GOT3 (cell line): Measurements from ENCODE around the gene BRD3.

Experiments
- DNase-seq: peaks from one replicate; lab custom pipeline; 2025; ENCODE audit warnings: mixed read lengths; lab: John Stamatoyannopoulos, UW

BRD3 gene

DNA sequence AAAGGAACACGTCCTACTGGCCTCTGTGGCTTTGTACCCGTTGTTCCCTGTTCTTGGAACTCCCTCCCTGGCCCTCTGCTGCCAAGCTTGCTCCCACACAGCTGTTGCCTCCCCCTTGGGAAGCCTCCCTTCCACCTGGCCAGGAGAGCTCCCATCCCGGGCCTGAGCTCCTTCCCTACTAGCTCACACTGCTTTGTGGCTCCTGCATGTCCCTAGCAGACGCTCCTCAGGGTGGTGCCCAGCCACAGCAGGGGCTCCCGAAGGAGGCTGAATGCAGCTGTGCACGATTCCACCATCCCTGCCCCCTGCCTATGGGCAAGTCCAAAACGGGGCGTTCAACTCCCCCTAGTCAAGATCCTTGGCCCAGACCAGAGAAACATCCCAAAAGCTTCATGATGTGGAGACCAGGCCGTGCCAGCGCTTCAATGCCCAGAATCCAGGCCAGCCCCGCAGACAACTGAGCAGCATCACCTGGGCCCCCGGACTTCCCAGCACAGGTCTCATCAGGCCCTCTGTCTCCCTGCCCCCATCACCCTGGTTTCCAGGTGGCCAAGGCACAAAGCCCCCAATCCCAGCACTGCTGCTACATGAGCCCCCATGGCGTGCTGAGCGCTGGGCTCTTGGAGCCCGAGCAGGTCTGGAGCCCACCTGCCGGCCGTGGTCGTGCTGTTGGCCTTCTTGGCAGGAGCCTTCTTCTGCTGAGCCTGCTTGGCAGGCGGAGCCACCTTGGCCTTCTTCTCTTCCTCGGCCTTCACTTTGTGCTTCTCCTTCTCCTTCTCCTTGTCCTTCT, 28.2 kb downstream of the BRD3 start:
- no peak for DNase-seq

DNA sequence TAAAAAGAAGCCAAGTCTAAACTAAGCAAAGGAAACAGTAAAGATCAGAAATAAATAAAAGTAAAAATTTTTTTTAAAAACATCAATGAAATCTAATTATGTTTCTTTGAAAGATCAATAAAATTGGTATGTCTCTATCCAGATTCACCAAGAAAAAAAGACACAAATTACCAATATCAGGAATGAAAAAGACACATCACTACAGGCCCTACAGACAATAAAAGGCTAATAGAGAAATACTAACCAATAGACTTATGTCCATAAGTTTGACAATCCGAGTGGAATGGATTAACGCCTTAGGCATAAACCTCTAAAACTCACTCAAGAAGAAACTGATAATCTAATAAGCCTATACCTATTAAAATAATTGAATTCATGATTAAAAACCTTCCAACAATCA, 30.2 kb downstream of the BRD3 start:
- no peak for DNase-seq

DNA sequence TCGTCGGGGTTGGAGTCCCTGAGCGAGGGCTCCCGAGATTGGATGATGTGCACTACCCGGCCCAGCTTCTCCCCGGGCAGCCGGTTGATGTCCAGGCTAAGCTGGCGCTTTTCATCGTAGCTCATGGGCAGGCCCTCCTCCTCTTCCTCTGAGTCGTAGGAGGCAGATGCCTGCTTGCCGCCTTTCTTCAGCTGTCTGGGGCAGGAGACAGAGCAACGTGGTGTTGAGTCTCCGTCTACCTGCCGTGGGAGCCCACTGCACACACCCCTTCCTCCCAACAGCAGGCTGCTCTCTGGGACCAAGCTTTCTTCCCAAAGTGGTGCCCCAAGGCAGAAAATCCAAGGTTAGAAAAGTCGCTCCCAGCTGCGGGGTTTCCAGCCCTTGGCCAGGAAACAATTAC, 31.7 kb downstream of the BRD3 start:
- DNase-seq: no peak

DNA sequence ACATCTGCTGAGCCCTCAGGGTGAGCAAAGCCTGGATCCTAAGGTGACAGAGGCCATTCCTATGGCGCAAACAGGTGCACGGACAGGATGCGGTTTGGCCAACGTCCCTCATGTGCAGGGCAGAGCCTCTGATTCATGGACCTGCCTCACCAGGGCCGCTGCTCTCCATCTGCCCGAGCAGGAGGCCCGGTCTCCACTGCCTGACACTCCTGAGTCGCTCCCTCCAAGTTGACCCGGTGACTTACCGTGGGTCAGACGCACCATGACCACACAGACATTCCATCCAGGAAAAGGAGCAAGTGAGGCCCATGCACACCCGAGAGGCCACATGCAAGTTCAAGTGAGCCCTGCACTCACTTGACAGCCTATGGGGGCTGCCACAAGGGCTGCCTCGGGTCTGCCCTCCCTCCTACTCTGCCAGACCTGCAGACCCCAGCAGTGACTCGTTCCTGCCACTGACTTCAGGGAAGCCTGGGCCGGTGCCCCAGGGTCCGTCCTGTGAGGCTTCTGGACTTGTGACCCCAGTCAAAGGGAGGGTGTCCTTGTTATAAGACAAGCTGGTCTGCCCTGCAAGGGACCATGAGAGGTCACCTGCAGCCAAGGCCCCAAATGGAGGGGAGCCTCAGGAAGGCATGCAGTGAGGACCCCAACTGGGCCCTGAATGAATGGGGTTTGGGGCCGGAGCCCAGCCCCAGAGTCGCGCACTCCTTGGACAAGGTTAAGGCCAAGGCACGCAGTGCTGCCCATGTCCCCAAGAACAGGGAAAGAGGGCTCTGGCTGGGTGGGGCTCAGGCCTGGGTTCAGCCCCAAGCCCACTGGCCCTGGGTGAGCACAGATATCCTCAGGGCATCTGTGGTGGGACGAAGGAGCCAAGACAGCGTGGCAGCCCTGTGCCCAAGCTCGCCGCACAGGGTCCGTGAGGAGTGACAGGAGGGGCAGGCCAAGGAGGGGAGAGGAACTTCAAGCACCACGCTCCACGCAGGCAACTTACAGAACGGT, 32.5 kb downstream of the BRD3 start:
- DNase-seq: no peak

DNA sequence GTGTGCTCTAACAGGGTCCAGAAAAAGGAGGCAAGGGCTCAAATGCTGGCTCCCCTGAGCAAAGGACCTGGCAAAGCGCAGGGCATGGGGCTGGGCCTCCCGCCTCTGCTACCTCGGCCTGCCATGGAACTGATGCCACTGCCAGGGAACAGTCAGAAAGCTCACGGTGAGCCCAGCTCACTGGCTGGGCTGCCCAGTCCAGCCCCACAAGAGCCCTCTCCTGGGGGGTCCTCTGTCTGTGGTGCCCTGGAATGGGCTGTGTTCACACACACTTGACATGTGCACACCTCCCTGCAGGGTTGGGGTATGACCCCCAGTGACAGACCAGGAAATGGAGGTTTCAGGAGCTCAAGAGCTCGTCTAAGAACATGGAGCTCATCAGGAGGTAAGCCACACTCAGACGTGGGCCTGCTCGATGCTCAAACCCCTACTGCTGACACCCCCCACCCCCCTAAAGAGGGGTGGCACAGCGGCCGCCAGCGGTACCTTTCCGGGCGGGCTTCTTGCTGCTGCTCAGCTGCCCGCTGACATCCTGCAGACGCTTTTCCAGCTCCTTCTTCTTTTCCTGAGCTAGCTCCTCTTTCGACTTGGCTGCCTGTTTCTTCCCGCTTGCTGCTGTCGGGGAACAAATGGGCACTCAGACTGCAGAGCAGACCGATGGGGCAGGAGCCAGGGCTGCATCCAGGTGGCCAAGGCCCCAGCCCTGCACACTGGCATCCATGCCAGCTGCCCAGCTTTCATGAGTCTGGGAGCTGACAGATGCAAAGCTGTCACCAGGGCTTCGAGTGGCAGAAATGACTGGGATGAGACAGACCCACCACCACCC, 33.4 kb downstream of the BRD3 start:
- no peak for DNase-seq

DNA sequence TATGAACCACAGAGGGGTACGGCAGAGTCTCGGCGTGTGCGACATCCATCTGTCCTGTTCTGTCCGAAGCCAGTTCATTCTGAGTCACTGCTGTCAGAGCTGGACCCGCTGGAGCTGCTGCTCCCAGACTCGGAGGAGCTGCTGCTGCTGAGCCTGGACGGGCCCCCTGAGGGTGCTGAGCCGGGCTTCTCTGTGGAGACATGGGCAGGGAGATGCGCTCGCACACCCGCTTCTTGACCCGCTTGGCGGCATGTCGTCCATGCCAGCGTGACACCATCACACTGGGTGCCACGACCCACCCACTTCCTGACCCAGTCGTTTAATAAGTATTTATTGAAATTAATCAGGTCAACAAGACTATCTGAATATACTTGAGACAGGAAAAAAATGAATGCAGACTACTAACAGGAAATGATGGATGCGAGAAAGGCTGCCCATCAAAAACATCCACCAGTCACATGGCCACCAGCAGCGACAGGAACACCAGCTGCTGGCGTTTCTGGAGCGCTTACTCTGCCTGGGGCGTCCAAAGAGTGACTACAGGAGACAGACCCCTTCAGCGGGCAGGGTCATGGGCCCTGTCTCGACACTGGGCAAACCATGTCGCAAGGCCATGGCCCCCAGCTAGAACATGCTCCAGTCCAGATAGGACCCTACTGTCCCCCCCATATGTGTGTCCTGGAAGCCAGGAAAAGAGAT, 34.2 kb downstream of the BRD3 start:
- DNase-seq: no peak

DNA sequence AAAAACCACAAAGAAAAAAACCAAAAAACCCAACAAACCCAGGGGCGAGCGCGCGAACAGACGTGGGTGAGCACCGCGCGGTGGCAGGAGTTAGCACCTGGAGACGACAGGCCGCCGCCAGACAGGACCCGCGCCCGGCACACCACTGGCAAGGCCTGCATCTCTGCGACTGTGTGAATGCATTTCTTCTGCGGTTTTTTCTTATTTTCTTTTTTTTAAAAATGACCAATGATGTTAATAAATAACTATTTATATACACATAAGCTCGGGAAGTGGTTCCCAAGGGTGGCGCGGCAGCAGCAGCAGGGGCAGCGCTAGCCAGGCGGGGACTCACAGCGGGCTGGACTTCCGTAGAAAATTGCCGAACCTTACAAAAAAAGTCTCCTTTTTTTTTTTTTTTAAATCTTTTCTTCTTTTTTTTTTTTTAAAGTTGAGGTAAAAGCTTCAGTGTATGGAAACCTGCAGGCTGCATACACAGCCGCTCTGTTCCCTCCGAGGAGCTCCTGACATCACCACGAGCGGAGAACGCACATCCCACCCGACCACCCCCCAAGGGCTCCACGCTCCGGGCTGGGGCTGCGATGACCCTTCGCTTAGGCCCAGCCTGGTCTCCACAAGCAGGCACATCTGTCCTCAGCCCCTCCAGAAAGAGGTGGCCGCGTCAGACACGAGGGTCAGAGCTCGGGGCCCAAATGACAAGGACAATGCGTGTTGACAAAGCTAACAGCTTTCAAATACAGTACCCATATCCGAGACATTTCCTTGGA, 35.2 kb downstream of the BRD3 start:
- DNase-seq: no peak

DNA sequence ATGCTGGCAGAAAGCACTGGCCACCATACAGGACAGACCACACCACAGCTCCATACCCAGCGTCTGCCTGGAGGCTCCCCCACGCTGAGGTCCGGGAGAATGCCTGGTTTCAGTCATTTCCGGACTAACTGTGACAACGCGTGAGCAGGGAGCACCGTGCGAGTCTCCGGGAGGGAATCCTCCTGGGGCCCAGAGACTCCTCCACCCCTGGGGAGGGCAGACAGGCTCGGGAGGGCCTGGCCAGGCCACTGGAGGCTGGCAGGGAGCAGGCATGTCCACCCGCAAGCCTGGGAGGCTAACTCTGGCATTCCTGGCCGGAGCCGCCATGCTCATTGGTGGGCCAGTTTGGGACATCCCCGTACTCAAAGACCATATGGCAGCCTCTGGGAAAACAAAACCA, 36.0 kb downstream of the BRD3 start:
- DNase-seq: no peak

DNA sequence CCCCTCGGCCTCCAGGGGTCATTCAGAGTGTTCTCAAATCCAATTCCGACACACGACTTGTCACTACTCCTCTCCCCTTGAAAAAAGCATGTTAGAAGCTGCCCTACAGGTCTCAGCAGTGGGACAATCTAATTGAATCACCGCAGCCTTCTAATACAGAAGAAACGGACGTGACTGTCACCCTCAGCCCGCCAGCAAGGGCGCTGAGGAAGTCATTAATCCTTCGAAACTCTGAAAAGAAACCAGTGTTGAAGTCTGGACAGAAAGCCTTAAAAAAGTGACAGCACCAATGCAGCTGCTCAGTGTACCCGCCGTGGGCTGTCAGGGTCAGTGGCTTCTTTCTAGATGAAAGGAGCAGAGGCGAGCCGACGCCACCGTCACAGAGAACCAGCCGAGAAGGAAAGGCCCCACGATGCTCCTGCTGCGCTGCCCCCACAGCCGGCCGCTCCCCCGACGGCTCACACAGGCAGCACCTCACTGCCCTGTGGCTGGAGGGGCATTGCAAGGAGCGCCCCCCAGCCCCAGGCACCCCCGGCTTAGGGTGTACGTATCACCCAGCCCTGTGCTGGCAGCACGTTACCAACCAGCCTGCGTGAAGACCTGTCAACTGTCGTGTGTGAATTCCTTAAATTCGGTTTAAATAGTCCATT, 36.9 kb downstream of the BRD3 start:
- DNase-seq: no peak

DNA sequence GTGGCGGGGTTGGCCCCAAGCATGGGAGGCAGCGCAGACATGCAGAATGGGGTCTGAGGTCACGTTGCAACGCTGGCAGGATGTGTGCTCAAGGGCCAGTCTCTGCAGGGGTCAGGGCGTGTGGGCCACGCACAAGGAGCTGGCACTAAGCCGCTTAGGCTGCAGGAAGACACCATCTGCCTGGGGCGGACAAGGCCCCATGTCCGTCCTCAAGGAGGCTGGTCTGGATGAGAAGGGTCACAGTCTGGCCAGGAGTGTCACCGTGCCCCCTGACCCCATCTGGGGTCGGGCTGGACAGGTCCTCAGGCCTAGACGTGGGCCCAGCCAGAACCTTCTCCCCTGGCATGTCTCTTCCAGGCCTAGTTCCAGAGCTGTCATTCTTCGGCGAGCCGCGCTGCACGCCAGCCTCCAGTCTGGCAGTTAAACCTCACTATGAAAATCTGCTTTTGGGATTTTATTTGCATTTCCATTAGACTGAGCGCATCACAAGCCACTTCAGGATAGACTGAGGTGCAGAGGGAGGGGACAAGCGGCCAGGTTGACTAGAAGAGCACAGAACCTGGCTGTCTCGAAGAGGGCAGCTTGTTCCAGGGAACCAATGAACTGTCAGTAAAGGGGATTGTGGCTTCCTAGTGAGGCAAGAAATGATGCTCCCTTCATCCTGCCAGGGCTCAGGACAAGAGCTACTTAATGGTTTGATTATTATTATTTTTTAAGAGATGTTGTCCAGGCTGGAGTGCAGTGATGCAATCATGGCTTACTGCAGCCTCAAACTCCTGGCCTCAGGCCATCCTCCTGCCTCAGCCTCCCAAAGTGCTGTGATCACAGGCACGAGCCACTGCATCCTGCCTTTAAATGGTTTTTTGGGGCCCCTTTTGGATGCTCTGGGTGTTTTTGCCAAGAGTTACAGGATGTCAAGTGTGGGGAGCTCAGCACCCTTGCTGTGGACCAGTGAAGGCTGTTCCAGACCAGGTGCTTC, 38.3 kb downstream of the BRD3 start:
- DNase-seq: no peak

DNA sequence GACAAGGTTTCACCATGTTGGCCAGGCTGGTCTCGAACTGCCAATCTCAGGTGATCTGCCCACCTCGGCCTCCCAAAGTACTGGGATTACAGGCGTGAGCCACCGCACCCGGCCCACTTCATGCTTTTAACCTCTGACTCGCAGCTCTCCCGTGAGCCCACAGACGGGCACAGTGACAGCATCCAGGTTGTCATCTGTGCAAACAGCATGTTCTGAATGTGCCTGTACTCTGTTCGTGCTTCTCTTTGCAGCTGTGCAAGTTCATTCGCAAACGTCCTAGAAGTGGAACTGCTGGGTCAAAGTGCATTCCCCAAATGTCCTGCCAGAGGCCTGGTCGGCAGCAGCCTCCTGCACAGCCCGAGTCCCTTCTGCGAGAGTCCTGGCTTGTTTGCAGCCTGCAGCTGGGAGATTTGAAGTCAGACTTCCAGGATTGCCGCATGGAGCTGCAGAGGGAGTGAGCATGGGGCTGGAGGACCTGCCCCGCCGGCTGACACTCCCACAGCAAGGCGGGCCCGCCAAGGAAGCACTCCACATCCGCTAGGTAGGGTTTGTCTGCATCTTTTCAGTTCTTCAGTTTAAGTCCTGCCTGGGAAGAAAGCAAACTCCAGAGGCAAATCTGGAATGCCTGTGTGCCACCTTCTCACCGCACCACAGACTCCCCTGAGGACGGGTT, 39.1 kb downstream of the BRD3 start:
- DNase-seq: no peak

DNA sequence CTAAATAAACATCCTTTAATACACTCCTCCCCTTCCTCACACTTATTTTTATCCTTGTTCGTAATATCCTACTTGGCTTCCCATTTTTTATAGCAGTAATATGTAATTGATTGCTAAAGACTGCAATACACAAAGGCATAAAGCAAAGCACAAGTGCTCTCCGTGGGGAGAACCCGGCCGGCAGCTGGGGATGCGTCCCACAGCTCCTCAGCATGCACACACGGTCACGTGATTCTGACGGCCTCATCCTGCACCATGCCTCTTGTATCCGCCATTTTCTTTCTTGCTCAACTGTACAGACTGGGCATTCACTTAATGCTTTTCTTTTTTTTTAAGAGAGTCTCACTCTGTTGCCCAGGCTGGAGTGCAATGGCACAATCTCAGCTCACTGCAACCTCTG, 39.8 kb downstream of the BRD3 start:
- no peak for DNase-seq

DNA sequence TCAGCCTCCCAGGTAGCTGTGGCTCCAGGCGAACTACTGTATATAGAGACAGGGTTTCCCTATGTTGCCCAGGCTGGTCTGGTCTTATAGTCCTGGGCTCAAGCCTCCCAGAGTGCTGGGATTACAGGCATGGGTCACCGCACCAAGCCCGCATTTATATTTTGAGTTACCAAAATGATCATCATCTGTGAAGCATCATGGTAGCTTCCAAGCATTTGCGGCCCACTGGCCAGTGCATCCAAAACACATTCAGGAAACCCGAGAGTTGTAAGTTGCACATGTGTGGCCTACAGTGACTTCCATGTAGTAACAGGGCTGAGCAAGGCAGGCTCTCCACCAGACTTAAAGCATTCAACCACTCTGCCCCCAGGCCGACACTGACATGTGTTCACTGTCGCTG, 40.3 kb downstream of the BRD3 start:
- no peak for DNase-seq

DNA sequence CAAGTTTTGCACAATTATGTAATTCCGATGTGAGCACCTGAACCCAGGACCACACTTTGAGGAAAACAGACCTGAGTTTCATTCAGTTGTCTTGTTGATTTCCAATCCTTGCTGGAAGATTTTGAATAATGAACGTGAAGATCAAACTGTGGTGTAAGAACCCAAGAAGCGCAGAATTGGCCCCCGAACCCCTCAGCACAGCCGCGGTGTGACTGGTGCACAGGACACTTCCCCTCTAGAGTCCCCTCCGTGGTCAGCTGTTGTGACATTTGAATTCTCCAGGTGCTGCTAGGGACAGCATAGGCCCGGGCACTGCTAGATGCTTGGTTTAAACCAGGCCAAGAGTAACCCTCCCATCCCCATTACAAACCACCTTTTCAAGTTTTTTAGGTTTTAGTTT, 40.8 kb downstream of the BRD3 start:
- no peak for DNase-seq

DNA sequence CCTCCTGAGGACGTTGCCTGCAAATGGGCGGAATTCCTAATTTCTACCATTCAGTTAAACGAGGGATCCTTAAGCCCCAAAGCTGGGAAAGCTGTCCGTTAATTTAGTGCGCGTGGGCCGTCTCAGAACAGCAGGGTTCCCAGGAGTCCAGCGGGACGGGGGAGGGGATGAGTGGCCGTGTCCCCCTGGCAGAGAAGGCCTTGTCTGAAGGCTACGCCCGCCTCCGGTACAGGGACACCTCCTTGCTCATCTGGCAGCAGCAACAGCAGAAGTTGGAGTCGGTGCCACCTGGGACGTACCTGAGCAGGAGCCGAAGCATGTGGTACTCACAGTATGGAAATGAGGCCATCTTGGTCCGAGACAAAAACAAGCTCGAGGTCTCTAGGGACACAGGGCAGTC, 41.2 kb downstream of the BRD3 start:
- DNase-seq: no peak

DNA sequence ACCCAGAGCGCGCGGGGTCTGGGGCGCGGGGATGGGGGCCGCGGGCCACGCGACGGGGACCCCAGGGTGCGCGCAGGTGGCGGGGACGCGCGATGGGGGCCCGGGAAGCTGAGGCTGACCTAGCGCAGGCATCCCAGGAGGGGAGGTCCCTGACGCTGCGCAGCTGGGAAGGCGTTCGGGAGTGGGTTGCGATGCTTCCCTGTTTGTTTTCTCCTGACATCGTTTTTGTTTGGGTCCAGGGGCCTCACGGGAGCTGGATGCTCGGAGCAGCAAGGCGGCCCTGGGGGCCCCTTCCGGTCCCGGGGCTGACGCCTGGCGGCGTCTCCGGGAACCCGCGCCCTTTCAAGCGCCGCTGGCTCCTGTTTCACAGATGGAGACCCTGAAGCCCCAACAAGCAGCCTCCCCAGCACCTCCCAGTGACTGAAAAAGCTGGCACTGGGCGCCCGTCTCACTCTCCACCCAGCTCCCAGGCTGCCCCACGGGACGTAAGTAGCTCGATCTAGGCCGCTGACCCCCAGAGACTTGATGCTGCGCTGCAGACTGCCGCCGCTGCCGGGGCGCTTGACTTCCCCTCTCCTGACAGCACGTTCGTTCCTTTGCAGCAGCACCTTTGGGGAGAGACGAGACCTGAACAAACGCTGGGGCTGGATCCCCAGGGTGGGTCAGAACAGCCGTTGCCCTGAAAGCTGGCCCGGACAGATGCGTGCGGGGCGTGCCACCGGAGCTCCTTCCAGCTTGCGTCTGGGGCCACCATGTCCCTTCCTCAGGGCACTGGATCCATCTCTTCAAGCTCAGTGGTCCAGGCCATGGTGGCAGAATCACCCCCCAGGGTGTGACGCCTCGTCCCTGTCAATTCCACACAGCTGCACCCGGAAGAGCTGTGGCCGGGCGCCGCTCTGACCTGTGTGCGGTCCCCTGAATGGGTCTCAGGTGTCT, 42.0 kb downstream of the BRD3 start:
- no peak for DNase-seq

DNA sequence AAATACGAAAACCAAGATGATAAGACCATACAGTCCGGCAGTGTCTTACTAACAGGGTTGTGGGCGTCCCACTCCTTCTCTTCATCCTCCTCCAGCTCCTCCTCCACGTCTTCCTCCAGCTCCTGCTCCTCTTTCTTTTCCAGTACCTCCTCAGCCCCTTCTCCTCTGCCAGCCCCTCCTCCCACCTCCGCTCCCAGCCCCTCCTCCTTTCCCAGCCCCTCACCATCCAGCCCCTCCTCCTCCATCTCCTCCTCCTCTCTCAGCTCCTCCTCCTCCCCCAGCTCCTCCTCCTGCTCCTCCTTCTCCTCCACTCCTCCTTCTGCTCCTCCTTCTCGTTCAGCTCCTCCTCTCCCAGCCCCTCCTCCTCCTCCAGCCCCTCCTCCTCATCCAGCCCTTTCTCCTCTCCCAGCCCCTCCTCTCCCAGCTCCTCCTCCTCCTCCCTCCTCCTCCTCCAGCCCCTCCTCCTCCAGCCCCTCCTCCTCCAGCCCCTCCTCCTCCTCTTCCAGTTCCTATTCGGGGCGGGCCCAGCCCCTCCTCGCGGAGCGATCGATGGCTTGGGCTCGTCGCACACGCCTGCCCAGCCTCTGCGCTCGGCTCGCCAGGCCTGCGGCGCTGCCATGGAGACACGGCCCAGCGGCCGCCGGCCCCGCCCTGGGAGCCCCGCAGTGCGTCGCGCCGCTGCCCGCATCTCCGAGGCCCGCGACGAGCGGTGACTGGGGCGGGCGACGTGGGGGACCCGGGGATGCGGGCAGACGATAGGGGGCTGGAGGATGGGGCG, 42.8 kb downstream of the BRD3 start, which contains the start of gene BRD3OS:
Gene BRD3OS (plus strand): TSS at position 654 of the 778 bp plus-strand sequence. CDS start 1,267 bp downstream, outside the sequence.
- DNase-seq: peak; percentile 86
